NK-92 (cell line): ENCODE results near the gene KNTC1.
"Not testable (repeated sequence)": the region's sequence is repeated elsewhere in the genome, so short reads cannot be mapped to it uniquely, and the experiment has no call there.

Source experiments
- DNase-seq: peaks from one replicate; lab custom pipeline; 2025; ENCODE audit not compliant: unreplicated experiment; lab: John Stamatoyannopoulos, UW

The KNTC1 gene

GRCh38 chr12:122547330-122547729 is 20.3 kb downstream of the KNTC1 start:
- DNase-seq: no peak

GRCh38 chr12:122558745-122559641 is 31.9 kb downstream of the KNTC1 start:
- no peak for DNase-seq

GRCh38 chr12:122560138-122560537 is 33.1 kb downstream of the KNTC1 start:
- DNase-seq: no peak

- no peak for DNase-seq
These were observed 36.3 kb downstream of the KNTC1 start for GRCh38 chr12:122563361-122563760.

DNA sequence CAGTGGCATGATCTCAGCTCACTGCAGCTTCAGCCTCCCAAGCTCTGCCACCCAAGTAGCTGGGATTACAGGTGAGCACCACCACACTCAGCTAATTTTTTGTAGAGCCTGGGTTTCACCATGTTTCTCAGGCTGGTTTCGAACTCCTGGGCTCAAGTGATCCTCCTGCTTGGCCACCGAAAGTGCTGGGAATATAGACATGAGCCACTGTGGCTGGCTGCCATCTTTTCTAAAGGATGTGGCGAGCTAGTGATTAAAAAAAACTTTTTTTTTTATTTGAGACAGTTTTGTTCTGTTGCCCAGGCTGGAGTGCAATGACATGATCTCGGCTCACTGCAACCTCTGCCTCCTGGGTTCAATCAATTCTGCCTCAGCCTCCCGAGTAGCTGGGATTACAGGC is 39.8 kb downstream of the KNTC1 start:
- not testable (repeated sequence) for DNase-seq

- DNase-seq: no peak
These were observed 42.2 kb downstream of the KNTC1 start for GRCh38 chr12:122569288-122569687.

DNA sequence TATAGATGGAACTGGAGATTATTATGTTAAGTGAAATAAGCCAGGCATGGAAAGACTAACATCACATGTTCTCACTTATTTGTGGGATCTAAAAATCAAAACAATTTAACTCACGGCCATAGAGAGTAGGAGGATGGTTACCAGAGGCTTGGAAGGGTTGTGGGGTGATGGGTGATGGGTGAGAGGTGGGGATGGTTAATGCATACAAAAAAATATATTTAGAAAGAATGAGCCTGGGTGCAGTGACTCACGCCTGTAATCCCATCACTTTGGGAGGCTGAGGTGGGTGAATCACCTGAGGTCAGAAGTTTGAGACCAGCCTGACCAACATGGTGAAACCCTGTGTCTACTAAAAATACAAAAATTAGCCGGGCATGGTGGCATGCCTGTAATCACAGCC is 43.0 kb downstream of the KNTC1 start:
- DNase-seq: not testable (repeated sequence)

DNA sequence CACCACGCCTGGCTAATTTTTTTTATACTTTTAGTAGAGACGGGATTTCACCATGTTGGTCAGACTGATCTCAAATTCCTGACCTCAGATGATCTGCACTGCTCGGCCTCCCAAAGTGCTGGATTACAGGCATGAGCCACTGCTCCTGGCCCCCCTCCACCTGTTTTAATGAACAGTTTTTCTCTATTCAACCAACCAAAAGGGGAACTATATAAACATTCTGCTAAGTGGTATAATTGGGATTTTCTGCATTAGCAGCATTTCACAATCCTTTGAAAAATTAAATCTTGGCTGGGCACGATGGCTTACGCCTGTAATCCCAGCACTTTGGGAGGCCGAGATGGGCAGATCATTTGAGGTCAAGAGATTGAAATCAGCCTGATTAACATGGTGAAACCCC is 44.8 kb downstream of the KNTC1 start:
- DNase-seq: no peak

DNA sequence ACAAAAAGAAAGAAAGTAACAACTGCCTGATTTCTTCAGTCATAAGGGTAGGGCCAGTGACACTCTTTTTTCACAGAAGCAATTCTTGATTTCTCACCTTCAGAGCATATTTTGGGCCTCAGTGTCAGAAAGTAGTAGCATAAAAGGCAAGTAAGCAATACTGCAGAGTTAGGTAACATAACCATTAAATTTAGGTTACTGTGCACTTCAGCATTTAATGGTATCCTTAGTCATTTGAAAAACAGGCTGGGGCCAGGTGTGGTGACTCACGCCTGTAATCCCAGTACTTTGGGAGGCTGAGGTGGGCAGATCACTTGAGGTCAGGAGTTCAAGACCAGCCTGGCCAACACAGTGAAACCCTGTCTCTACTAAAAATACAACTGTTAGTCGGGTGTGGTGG is 56.2 kb downstream of the KNTC1 start:
- not testable (repeated sequence) for DNase-seq

DNA sequence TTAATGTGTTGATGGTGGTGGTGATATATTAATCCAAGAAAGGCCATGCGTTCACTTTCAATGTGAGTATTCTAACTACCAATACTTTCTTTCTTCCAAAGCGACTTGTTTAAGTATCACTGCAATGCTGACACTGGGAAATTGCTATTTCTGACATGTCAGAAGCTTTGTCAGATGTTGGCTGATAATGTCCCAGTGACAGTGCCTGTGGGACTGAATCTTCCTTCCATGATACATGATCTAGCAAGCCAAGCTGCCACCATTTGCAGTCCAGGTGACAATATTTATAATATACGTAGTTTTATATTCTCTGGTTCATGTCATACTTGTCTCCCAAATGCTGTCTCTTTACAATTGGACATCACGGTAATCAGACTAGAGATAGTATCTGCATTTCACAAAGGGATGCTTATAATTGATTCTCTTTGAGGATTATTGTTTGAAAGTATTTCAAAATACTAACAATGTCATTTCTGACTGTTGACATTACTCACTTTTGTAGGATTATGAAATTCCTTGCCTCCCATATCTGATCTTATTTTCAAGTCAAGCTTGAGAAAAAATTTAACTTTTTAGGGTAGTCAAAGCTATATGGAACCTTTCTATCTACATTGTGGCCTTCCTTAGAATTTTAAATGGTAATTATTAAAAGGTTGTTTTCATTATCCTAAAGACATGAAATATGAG is 57.3 kb downstream of the KNTC1 start:
- no peak for DNase-seq

GRCh38 chr12:122590990-122591389 is 63.9 kb downstream of the KNTC1 start:
- no peak for DNase-seq

DNA sequence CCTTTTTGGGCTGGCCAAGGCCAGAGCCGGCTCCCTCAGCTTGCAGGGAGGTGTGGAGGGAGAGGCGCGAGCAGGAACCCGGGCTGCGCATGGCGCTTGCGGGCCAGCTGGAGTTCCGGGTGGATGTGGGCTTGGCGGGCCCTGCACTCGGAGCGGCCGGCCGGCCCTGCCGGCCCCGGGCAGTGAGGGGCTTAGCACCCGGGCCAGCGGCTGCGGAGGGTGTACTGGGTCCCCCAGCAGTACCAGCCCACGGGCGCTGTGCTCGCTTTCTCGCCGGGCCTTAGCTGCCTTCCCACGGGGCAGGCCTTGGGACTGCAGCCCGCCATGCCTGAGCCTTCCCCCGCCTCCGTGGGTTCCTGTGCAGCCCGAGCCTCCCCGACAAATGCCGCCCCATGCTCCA is 64.9 kb downstream of the KNTC1 start:
- not testable (repeated sequence) for DNase-seq

- DNase-seq: not testable (repeated sequence)
These were observed 65.5 kb downstream of the KNTC1 start for GRCh38 chr12:122592543-122592942.

DNA sequence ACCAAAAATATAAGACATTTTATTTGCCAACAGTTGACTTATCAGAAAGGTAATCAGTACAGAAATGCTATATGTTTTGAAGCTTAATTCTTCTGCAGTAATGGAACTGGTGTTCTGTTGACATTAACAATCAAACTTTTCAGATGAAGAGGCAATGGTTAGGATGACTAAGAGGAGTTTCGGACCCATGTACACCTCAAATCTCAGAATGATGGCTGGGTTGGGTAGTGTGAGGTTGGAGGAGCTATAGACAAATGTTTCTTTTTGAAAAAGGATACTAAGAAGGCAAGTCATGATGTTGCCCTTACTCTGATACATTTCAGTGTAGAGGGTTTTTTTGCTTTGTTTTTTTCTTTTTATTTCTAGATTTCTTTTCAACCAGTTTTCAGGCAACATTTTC is 66.9 kb downstream of the KNTC1 start:
- DNase-seq: no peak

- DNase-seq: no peak
These were observed 69.8 kb downstream of the KNTC1 start for GRCh38 chr12:122596838-122597237.

GRCh38 chr12:122602456-122602855 is 75.4 kb downstream of the KNTC1 start:
- no peak for DNase-seq

- no peak for DNase-seq
These were observed 77.9 kb downstream of the KNTC1 start for GRCh38 chr12:122604993-122605392.

GRCh38 chr12:122609732-122610131 is 82.7 kb downstream of the KNTC1 start:
- no peak for DNase-seq

GRCh38 chr12:122610207-122610606 is 83.2 kb downstream of the KNTC1 start:
- no peak for DNase-seq

- no peak for DNase-seq
These were observed 83.9 kb downstream of the KNTC1 start for GRCh38 chr12:122610911-122611310.

- no peak for DNase-seq
These were observed 87.8 kb downstream of the KNTC1 start for GRCh38 chr12:122614839-122615238.

DNA sequence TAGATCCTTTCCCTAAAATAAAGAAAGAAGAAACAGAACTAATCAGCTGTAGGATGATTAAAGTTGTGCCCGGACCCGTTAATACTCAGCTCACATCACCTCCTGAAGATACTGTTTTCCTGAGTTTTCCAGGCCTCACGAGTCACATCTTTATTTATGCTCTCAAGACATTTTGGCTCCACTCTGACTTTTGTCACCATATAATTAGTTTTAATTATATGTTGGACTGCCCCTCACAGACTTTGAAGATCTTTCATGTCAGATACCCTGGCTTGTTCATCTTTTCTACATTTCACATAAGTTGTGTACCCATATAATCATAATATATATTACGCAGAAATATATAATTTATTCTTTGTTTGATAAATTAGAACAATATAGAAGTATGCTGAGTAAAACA is 88.7 kb downstream of the KNTC1 start:
- no peak for DNase-seq
